Psoas muscle (tissue), 8 donors: Measurements from ENCODE around the gene LHCGR. TPM values are rescaled to one million over a fixed set of nuclear protein-coding genes. Genes with fewer than 3 reads are reported as not detected.

Source experiments
- ATAC-seq, 4 donors: fragments of 200-7000 bp; cut with Tn5 transposase; one replicate each; pipeline ENCODE4 v1.9.1; 2020; ENCODE audit warnings: moderate library complexity in 3 of 4, mild to moderate bottlenecking in 2 of 4
- DNase-seq, 2 donors: peaks; one replicate each; pipeline ENCODE4 v3.0.0-alpha.2; 2020
- H3K27ac ChIP-seq: fragments of 200-600 bp; one replicate; pipeline ENCODE4 v1.8.0; 2022
- H3K27me3 ChIP-seq, 3 donors: fragments of 200-600 bp in 1 of 3; one replicate each; pipeline versions ENCODE4 v1.6.1 to v1.8.0; 2013 to 2022; ENCODE audit warnings: low read length in 2 of 3, mild to moderate bottlenecking in 2 of 3, moderate library complexity in 1 of 3; ENCODE audit not compliant: insufficient read depth in 3 of 3
- H3K36me3 ChIP-seq, 2 donors: fragments of 200-600 bp in 1 of 2; one replicate each; pipeline versions ENCODE4 v1.6.1 to v1.8.0; 2013 to 2022; ENCODE audit warnings: low read depth in 1 of 2, mild to moderate bottlenecking in 1 of 2, moderate library complexity in 1 of 2; ENCODE audit not compliant: insufficient read depth in 1 of 2
- H3K4me1 ChIP-seq: fragments of 200-600 bp; one replicate; pipeline ENCODE4 v1.8.0; 2022
- H3K4me3 ChIP-seq: fragments of 200-600 bp; one replicate; pipeline ENCODE4 v1.8.0; 2022; ENCODE audit warnings: mild to moderate bottlenecking
- H3K9me3 ChIP-seq: fragments of 200-600 bp; one replicate; pipeline ENCODE4 v1.8.0; 2022
- CTCF ChIP-seq: fragments of 200-600 bp; IDR thresholded peaks from one replicate; pipeline ENCODE4 v1.8.0; 2022; ENCODE audit warnings: antibody characterized with exemption
- WGBS, 3 donors: extraction: QIAGEN DNeasy Blood & Tissue Kit; methylation state at CpG; one replicate each; pipeline versions ENCODE4 v1.1.6 to v1.1.7; 2013; 5-methylcytosine and 5-hydroxymethylcytosine counted together
- intact Hi-C, 2 donors: fragments of 100-400 bp; cut with DNase I; formaldehyde crosslinking; loops; one replicate each; pipeline versions ENCODE4 v1.11.0 to v1.14.2; 2022
- polyA plus RNA-seq, 3 donors: library from polyadenylated mRNA; stranded (reverse); fragments of 200-250 nt; gene quantifications; one replicate each; pipeline ENCODE4 v1.2.3, GENCODE V29; 2013
- total RNA-seq, 4 donors: library from RNA; stranded (reverse); fragmentation: NEBNext Ultra II Directional in 2 of 4; extraction: Animal tissue kit (Norgen Biotek cat#: 25700) in 2 of 4; gene quantifications; one replicate each; pipeline versions ENCODE4 v1.2.1 to v1.2.4, GENCODE V29; 2021 to 2023
- donor health status: healthy with polysubstance abuse.
- donor health status: DM: no; HTN: no; CAD: no; lungs with moderate emphysema.
- donor health status: Bipolar disorder and iron deficiency.
- donor health status: healthy.
- donor health status: DM: yes; HTN: yes; CAD: no.
- donor health status: DM: no; HTN: no; CAD: no.
- donor health status: DM: no; HTN: no; CAD: no.
- donor health status: DM: yes; HTN: yes; CAD: no.

The LHCGR gene
- total and polyA plus RNA-seq, 7 donors = 0.01 to 0.04 (median 0.03) TPM; not detected in 4

- peak in 1 of 2 donors; percentile 18 for DNase-seq
- H3K36me3 ChIP-seq = no peaks in the 10 kb centered on the region
- intact Hi-C loops = no loop called here
- ATAC-seq = no peak
- no peaks in the 10 kb centered on the region for H3K4me1 ChIP-seq
- H3K9me3 ChIP-seq = no peaks in the 10 kb centered on the region
- TF ChIP-seq CTCF = no peak
- H3K4me3 ChIP-seq = no peak overlapping the region
- 54 to 59% (median 54%) methylated on average over 7 of the region's 7 CpGs for WGBS, 3 donors
- no peaks in the 10 kb centered on the region for H3K27me3 ChIP-seq
- H3K27ac ChIP-seq = no peak overlapping the region
Observed at GRCh38 chr2:48715042-48715899, 40.3 kb downstream of the LHCGR start.

- H3K27ac ChIP-seq = no peak overlapping the region
- no peak for DNase-seq
Observed at GRCh38 chr2:48714245-48714644, 41.3 kb downstream of the LHCGR start.

GRCh38 chr2:48713647-48714046 is 41.9 kb downstream of the LHCGR start:
- no peak for TF ChIP-seq CTCF
- H3K4me3 ChIP-seq = no peak overlapping the region
- no peaks in the 10 kb centered on the region for H3K9me3 ChIP-seq
- no peak for DNase-seq
- no peak for ATAC-seq
- no peaks in the 10 kb centered on the region for H3K27me3 ChIP-seq
- no peak overlapping the region for H3K27ac ChIP-seq
- H3K36me3 ChIP-seq = no peaks in the 10 kb centered on the region
- 20 to 42% (median 27%) methylated on average over 1 of the region's 1 CpG for WGBS, 3 donors
- no peaks in the 10 kb centered on the region for H3K4me1 ChIP-seq
- intact Hi-C loops = no loop called here

More at GRCh38 chr2:48714245-48714644, 41.3 kb downstream of the LHCGR start:
- Histone ChIP-seq H3K4me1 (no peaks in the 10 kb centered on the region), H3K36me3 (no peaks in the 10 kb centered on the region), H3K27me3 (no peaks in the 10 kb centered on the region), H3K4me3 (no peak overlapping the region), H3K9me3 (no peaks in the 10 kb centered on the region)
- no peak for ATAC-seq
- intact Hi-C loops = no loop called here
- no peak for TF ChIP-seq CTCF
- 19 to 36% (median 21%) methylated on average over 2 of the region's 2 CpGs for WGBS, 3 donors

GRCh38 chr2:48712151-48712550 is 43.4 kb downstream of the LHCGR start:
- H3K4me3 ChIP-seq = no peak overlapping the region
- ATAC-seq (no peak), DNase-seq (no peak)
- intact Hi-C loops = no loop called here
- no peak for TF ChIP-seq CTCF
- WGBS, 3 donors = 74 to 85% (median 76%) methylated on average over 2 of the region's 2 CpGs
- no peaks in the 10 kb centered on the region for H3K4me1 ChIP-seq
- H3K27me3 ChIP-seq = no peaks in the 10 kb centered on the region
- H3K36me3 ChIP-seq = no peaks in the 10 kb centered on the region
- no peak overlapping the region for H3K27ac ChIP-seq
- H3K9me3 ChIP-seq = no peaks in the 10 kb centered on the region
